Right renal cortex interstitium (tissue), 3 donors: ENCODE data around the gene NAA40. TPM values are rescaled to one million over a fixed set of nuclear protein-coding genes. Genes with fewer than 3 reads are reported as not detected.
A peak's percentile ranks its signal among the peaks of the same experiment; 100 is the strongest.

Experiments used
- DNase-seq, 3 donors: peaks; one replicate each; pipeline ENCODE4 v3.0.0-alpha.2; 2013; ENCODE audit warnings: low read depth in 3 of 3, low spot score in 2 of 3
- polyA plus RNA-seq, 3 donors: library from polyadenylated mRNA; unstranded; fragments of 120-200 nt; gene quantifications; one replicate each; pipeline ENCODE4 v1.2.1, GENCODE V29; 2013; ENCODE audit not compliant: insufficient read length in 3 of 3

NAA40 gene
- polyA plus RNA-seq, result 10 to 100 TPM; 26.5 to 32.0 (median 30.2) TPM

DNA sequence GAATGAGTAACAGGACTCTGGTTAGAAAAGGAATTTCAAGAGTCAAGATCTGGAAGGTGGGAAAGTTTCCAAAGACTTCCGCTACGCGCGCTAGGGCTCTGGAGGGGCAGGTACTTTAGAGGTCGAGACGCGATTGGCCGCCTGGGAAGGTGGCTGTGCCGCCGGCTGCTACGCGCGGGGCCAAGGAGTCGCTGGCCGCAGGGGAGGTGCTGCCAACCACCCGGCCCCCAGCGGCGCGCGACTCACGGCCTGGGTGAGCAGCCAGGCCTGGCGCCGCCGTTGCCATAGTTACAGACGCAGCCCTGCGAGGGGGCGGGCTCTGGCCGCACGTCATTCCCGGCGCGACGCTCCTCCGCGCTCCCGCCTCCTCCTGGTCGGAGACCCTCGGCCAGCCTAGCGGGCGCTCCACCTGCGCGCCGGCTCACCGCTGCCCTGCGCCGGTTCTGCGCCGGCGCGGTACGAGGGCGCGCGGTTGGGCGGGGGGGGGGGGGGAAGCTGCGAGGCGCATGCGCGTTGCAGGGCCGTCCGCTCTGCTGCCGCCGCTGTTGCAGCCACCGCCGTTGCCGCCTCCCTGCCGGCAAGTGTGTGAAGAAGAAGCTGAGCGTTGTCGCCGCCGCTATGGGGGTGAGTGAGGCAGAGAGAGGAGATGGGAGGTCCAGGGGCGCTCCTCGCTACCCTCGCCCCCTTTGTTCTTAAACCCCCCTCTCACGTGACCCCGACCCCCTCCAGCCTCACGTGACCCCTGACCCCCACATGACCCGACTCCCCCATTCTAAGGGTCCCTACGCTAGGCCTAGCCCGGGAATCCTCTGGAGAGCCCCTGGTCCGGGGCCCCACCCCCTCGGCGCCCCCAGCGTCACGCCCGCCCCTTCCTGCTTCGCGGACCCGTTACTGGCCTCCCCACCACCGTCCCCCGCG, at the start of gene NAA40:
Gene NAA40, plus strand, starts transcription at position 524 of the 918 bp plus-strand sequence. Its CDS starts 95 bp downstream, at position 619.
- peak; percentile 85 to 90 (median 87) for DNase-seq

DNA sequence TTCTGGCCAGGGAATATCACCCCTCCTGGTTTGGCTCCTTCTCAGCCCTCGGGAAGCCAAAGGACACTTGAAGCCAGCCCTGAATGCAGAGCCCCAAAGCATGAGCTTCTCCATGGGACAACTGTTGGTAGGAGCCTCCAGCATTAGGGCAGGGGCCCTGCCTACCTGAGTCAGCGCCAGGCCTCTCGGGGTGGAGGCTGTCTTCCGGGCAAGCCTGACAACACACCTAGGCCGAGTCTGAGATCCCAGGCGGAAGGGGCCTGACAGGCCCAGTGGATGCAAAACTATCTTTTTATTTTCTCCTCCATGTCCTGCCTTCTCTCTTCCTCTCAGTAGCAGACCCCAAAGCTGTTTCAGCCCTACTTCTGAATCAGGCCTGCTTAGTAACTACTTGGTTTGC, 49.5 kb upstream of the NAA40 start:
- no peak for DNase-seq

DNA sequence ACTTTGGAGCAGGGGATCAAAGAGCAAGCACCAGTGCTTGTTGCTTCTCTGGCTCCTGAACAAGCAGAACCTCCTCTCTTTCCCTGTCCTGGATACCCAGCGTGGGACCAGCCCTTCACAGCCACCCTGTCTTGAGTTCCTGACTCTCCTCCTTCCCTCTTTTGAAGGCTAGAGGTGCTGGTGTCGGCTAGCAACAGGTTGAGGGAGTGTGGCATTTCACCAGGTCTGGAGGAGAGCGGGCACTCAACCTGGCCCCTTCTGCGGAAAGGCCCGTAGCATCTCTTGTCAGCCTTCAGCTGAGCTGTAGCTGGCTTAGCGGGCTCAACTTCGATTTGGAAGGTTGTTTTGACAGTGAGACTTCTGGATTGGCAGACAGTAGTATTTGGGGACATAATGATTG, 48.4 kb upstream of the NAA40 start:
- DNase-seq, result no peak

DNA sequence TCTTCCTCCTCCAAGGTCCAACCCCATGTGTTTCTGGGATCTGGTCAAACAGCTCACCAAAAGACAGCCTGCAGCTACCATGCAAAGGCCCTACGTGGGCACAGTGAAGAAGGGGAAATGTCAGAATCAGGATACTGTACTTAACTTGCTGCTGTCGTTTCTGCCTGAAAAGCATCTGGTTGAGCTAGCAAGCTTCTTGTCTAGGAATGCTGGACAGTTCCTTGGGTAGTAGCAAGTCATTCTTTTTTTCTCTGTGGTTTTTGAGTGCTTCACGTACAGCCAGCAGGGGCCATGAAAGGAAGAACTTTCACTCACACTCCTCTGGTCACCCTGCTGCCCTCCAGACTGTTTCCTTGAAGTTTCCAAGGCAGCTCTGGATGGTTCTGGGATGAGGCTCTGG, 46.6 kb upstream of the NAA40 start:
- DNase-seq, result no peak

DNA sequence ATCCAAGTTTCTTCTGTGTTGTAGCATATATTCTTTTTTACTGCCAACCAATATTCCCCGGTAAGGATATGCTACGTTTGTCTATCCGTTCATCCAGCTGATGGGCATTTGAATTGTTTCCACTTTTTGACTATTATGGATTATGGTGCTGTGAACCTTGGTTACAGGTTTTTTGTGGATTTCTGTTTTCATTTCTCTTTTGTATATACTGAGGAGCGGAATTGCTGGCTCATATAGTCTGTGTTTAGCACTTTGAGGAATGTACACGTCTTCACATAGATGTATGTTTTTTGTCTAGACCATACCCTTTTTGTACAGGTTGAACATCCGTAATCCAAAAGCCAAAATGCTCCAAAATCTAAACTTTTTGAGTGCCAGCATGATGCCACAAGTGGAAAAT, 45.4 kb upstream of the NAA40 start:
- no peak for DNase-seq

DNA sequence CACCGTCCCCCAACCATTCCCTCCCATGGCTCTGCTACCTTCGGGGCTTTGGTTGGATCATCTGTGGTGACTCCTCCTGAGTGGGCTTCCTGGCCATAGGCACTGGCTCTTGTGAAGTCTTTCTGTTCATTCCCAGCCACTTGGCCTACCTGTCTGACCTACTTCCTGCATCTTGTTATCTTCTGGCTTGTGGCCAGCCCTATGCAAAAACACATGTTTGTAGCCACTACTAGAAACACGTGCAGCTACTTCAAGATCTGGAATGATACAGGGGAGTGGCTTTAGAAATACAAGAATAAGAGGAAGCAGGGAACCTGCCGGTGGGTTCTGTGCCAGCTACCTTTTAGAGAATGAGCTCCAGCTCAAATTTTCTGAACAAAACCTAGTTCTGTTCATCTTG, 42.7 kb upstream of the NAA40 start:
- DNase-seq, result no peak

DNA sequence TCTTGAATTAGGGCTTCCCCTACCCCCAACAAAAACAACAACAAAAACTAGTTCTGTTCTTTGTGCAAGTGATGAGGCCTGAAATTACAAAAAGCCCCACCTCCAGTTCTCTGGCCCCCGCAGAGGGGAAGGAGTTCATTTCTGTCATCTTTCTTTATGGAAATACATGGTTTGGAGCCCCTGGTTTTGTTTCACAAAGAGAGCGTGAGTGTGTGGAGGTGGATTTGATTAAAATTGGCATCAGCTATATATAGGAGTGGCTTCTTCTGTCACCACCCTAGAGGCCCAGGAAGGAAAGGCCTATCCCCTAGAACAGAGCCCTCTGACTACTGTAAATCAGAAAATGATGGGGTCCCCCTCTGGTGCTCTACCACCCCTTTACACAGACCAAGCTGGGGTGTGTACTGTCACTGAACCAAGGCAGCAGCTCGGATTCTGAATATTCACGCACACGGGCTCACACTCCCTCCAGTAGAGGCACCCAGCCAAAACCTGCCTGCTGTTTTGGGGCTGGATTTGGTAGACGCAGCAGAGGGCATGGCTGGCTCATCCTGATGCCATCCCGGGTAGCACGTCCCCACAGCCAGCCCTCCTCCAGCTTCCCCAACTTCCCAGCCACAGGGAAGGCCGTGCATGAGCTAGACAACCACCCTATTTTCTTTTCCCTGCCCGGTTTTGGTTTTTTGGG, 41.2 kb upstream of the NAA40 start:
- DNase-seq, result no peak

DNA sequence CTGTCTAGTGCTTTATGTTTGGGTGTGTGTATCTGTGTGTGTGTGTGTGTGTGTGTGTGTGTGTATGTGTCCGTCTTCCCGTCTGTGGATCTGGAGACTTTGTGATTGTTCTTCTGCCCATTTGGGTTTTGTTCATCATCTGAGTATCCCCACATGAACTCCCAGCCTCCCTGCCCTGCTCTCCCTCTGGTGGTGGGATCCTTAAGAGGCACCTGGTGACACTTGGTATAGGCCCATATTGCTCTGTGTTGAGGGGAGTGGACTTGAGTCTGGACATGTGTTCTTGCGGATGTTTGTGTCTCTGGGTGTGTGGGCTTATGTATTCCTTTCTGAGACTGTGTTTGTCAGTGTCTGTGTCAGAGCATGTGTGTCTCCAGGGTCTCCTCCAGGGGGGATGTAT, 37.1 kb upstream of the NAA40 start:
- DNase-seq, result no peak

DNA sequence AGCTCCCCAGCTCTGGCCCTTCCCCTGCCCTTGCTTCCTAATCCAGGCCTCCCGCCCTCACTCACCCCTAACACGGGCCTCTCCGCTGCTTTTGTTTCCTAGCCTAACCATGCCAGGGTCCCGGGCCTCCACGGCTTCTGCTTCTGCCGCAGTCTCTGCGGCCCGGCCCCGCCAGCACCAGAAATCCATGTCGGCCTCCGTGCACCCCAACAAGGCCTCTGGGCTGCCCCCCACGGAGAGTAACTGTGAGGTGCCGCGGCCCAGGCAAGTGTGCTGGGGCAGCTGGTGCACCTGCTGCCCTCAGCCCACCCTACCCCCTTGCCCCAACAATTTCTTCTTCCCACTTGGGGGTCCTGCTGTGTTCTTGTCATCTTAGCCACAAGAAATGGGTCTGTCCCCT, 34.9 kb upstream of the NAA40 start:
- DNase-seq, result no peak

DNA sequence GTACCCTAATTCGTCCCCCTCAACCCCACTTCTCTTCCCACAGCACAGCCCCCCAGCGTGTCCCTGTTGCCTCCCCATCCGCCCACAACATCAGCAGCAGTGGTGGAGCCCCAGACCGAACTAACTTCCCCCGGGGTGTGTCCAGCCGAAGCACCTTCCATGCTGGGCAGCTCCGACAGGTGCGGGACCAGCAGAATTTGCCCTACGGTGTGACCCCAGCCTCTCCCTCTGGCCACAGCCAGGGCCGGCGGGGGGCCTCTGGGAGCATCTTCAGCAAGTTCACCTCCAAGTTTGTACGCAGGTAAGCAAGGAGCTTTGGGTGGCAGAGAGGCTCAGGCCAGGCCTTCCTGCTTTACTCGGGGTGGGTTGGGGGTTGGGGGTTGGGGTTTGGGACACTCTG, 34.1 kb upstream of the NAA40 start:
- DNase-seq, result no peak

DNA sequence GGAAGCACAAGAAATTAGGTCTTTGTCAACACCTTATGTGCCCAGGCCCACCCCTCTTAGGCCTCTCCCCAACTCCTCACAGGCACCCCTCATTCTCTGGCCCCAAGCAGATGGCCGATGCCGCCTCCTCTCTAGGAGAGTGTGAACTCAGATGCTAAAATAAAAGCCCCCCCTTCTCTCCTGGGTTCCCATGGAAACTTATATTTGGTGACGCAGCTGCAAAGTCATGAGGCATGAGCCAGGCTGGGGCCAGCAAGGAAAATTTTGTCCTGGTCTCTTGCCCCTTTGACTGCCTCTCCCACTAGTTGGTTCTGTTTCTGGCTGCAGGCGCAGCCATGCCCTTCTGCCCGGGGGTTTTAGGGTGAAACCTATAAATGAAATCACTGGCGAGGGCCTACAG, 33.6 kb upstream of the NAA40 start:
- no peak for DNase-seq

DNA sequence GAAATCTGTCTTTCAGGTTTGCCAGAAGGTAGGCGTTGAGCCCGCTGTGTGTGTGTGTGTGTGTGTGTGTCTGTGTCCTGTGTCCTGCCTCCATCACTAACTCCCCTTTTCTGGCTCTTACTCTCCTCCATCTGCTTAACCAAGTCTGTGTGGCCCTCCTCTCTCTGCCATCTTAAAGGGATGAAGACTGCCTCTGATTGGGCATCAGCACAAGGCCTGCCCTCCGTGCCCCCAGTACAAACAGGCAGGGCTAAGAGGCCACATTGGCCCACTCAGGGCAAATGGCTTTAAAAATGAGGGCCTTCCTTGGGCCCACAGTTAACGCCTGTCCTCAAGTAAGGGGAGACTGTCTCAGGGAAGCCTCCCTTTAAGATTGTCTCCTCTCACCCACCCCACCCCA, 32.7 kb upstream of the NAA40 start:
- no peak for DNase-seq

DNA sequence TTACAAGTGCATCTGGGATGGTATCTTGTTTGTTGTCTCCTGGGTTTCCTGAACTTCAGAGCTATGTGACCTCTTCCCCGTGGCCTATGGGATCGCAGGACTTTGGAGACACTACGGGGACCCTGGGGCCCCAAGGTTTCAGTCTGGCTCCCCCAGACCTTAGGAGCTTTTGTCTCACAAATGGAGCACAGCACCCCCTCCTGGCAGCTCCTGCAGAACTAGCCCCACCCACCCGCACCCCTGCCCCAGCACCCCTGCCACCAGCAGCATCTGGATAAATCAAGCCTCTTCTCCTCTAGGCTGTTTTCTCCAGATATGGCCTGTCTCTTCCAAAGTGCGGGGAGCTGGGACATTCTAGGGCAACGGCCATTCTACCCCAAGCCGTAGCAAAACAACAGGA, 32.2 kb upstream of the NAA40 start:
- DNase-seq, result no peak

DNA sequence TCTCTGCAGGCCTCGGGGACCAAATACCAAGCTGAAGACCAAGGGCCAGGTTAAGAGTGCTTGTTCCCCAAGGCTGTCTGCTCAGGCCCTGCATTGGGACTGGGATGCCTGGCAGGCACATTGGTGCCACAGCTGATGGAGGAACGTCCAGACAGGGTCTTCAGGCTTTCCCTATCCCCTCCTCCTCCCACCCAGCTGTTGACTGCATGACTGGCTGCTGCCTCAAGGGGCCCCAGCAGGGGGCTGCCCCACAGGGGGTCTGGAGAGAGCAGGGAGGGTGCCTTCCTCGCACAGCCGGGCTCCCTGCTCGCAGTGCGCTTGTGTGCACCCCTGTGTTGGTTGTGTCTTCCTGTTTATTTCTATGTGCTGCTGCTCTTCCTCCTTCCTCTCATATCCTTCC, 31.7 kb upstream of the NAA40 start:
- no peak for DNase-seq

DNA sequence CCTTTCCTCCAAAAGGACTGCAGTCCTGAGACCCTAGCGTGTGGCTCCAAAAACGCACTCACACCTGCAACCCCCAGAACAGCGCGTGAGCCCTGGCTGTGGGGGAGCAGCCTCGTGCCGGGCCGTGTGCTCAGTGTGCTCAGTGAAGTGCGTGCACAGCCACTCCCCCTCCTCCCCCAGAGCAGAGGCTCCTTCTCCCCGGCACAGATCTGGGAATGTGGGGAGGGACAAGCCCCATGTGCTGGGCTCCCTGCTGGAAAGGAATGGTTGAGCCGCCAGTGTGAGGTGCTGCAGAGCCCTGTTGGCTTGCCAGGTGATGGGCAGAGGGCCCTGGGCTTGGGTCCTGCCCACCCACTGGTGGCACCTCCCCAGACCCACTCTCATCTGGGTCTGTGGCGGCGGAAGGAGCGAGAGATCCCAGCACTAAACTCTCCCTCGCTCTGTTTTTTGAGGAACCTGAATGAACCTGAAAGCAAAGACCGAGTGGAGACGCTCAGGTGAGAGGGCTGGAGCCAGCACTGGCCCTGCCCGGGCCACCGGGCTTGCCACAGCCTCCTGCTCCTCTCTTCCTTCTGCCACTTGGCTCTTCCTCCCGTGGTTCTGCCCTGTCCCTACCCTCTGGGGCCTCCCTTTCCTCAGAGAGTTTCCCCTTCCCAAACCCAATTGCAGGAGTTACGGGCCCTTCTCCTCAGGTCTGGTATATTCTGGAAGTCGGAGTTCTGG, 30.8 kb upstream of the NAA40 start:
- no peak for DNase-seq

DNA sequence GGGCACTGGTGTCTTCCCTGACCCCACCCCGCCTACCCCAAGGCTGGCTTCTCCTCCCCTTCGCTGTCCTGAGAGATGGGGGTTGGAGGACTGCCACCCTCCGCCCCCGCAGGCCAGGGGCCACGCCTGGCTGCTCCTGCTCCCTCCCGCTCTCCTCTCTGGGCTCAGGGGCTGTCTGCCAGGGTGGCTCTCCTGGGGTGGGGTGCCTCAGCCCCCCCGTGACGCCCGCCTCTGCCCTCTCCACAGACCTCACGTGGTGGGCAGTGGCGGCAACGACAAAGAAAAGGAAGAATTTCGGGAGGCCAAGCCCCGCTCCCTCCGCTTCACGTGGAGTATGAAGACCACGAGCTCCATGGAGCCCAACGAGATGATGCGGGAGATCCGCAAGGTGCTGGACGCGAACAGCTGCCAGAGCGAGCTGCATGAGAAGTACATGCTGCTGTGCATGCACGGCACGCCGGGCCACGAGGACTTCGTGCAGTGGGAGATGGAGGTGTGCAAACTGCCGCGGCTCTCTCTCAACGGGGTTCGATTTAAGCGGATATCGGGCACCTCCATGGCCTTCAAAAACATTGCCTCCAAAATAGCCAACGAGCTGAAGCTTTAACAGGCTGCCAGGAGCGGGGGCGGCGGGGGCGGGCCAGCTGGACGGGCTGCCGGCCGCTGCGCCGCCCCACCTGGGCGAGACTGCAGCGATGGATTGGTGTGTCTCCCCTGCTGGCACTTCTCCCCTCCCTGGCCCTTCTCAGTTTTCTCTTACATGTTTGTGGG, 30.0 kb upstream of the NAA40 start:
- DNase-seq, result no peak

DNA sequence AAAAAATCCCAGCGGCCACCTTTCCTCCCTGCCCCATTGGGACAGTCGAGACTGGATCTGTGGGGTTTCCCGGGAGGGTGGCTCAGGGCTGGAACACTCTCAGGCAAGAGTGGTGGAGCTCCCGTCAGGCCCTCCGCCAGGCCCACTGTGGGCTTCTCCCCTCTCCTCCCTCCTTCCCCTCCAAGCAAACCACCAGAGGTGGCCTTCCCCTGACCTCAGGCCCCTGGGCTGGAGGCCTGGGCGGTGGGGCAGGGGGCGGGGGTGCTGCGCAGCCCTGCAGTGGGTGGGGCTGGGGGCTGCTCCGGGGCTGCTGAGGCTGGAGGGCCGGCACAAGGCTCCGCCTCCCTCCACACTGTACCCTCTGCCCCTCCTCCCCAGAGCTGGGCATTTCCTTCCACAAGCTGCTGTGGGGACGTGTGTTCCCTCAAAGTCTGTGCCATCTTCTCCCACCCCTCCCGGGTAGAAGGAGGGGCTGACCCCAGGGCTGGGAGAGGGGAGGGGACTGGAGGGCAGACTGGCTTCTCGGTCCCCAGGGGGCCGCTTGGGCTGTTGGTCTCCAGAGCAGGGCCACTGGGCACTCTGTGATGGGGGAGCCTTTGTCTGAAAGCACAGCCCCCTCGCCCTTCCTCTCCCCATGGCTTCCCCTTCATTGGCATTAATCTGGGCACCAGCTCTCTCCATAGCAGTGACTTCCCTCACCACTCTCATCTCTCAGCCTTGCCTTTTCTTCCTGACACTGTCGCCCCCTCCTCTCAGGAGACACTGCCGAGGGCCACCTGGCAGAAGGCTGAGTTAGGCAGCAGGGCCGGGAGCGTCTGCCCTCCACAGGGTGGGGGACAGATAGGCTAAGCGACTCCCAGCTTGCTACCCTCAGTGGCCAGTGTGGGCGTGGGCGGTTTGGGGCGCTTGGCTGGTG, 29.0 kb upstream of the NAA40 start:
- DNase-seq, result no peak

DNA sequence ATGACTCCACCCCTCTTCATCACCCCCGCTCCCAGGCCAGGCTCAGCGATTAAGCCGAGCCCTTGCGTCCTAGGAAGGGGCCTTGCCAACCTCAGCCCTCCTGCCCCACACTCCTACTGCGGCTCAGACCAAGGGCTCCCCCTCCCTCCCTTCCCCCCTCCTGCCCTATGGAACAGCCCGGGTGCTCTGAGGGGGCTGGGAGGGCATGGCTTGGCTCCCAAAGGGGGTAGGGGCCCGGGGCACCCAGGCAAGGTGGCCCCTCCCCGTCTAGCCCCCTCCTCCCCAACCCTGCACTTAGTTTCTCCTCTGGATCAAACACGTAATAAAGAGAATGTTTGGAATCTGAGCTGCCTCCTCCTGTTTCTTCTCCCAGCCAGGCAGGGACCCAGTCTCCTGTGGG, 28.1 kb upstream of the NAA40 start:
- no peak for DNase-seq

DNA sequence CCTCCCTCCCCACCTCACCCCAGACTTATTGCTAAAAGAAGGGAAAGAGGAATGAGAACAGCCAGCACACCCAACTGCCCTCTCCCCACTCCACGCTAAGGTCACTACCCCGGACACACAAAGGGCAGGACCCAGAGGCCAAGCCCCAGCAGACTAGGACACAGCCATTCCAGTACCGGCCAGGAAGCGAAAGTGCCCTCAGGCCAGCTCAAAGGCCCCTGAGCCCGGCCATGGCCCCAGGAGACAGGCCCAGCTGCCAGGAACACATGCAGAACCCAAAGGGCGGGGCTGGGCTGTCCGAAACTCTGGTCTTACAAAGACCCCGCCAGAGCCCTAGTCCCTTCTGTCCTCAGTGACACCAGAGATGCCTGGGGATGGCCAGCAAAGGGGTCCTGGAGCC, 27.4 kb upstream of the NAA40 start:
- DNase-seq, result no peak

DNA sequence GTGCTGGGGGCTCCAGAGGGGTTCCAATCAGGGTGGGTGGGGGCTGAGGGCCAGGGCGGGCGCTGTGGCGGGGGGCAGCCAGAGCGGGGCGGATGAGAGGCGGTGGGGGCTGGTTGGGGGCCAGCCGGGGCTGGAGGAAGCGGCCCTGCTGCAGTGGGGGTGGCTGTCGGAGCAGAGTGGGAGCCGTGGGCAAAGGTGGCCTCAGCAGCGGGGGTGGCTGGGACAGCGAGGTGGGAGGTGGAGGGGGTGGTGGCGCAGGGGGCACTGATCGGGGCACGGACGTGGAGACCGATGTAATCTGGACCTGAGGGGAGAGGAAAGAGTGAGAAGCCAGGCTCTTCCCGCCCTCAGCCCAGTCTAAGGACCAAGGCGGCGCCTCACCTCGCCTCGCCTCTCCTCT, 26.9 kb upstream of the NAA40 start:
- DNase-seq, result no peak
